GM12873 (cell line): ENCODE measurements around the gene RPUSD2.

ENCODE experiments used
- CTCF ChIP-seq: IDR thresholded peaks from 2 replicates; pipeline ENCODE4 v1.5.1; 2012; ENCODE audit warnings: low read depth, mild to moderate bottlenecking, moderate library complexity, low read length, control low read depth; ENCODE audit not compliant: insufficient read depth; ENCODE audit errors: missing control alignments

Gene RPUSD2

GRCh38 chr15:40569129-40569953 lies at the start of gene RPUSD2:
TSS of gene RPUSD2 (plus strand) at chr15:40569299. CDS start at chr15:40569338, 39 bp downstream.
- no peak for TF ChIP-seq CTCF

- no peak for TF ChIP-seq CTCF
These were observed 45.5 kb upstream of the RPUSD2 start for GRCh38 chr15:40523611-40524010.

GRCh38 chr15:40525855-40526254 lies 43.2 kb upstream of the RPUSD2 start:
- no peak for TF ChIP-seq CTCF

GRCh38 chr15:40528801-40529200 lies 40.3 kb upstream of the RPUSD2 start:
- no peak for TF ChIP-seq CTCF

- no peak for TF ChIP-seq CTCF
These were observed 35.2 kb upstream of the RPUSD2 start for GRCh38 chr15:40533763-40534364.

- TF ChIP-seq CTCF: no peak
These were observed 34.7 kb upstream of the RPUSD2 start for GRCh38 chr15:40534371-40534770.

GRCh38 chr15:40536501-40536900 lies 32.6 kb upstream of the RPUSD2 start:
- no peak for TF ChIP-seq CTCF
